Activated CD4-positive, alpha-beta T cell treated with anti-CD3 and anti-CD28 coated beads, Interleukin-2, Interleukin-6, amounts not matched to agents 100 ng/mL and 50 ng/mL, durations not matched to agents 16 hours and 8 hours (primary cell): ENCODE measurements around the gene PLCL1.

ENCODE experiments used
- DNase-seq: peaks from one replicate; pipeline ENCODE4 v3.0.0-alpha.2; 2020

Gene PLCL1

GRCh38 chr2:198065322-198065721, 260.9 kb downstream of the PLCL1 start:
- no peak for DNase-seq

DNA sequence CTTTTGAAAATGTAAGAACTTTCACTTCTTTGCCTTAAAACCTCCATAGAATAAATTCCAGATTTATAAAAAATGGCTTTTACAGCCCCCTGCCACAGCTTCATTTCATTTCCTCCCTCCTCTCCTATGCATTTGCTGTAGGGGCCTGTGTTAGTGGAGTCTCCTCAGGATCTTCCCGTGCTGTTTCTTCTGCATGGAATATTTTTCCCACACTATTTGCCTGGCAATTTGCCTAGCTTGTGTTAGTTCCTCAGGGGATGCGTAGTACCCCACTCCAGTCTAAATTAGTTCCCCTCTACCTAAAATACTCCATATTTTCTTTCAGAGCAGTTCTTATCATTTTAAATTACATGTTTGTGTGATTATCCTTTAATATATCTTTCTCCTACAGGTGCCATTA, 262.2 kb downstream of the PLCL1 start:
- DNase-seq, result no peak

- DNase-seq, result no peak
Measured at GRCh38 chr2:198072655-198073054, 268.3 kb downstream of the PLCL1 start.

DNA sequence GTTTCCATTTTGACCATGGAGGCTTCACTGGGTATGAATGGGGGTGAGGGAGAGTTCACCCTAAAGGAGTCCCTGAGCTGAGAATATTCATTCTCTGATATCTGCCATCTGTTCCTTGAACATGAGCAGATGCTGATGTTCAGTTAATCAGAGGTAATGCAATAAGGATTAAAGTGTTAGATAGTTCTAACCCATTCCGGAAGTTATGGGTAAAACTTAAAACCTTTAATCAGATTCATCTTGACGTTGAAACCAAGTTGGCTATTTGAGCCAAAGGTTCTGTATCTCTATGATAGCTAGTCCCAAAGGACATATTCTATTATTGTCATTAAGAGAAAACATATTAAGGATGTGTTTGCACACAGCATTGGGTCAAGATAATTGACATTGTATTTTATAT, 268.9 kb downstream of the PLCL1 start:
- no peak for DNase-seq

DNA sequence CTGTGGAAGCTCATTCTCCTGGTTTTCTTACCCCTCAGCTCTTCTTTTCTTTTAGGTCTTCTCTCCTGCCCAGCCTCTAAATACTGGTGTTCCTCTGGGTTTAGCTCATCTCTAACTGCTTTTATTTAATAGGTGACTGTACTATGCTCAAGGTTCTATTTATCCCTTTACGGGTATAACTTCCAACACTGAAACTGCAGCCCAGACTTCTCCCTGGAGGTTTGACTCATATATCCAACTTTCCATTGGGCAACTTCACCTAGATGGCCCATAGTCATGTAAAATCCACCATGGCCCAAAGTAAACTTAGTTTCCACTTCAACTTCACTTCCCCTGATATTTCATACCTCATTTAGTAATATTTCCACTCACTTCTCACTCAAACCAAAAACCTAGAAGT, 273.1 kb downstream of the PLCL1 start:
- DNase-seq, result no peak

DNA sequence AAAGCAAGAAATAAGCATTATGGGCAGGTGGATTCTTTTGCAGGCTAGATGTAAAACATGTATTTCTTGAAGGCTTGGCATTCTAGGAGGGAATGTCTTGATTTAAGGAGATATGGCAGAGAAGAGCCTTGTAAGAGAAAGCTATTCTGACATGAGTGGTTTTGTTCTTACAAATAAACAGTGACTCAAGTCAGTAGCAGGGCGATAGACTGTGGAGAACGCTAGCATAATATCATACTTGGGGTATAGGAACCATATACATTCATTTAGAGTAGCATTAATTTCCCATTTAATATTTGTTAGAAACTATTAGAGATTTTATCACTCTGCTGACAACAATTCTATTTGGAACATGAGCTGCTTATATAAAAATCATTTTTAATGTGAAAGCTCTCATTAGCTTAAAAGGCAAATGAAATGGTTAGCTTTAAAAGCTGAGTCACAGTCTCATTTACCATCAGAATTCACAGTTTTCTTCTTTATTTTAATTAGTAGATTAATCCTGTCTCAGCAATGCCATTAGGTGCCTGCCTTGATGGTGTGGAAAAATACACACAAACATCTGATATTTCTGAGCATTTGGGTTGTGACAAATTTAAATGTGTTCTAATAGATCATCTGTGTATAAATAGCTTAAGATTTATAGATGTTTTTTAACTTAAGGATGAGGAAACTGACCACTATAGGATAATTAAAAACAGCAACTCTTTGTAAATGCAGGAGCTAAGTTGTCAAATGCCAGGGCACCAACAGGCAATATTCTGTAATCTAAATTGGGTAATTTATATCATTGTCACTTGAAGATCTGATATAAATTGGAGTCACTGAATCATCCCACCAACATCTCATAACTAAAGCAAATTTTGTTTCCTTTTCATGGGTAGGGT, 276.7 kb downstream of the PLCL1 start:
- no peak for DNase-seq

- DNase-seq, result no peak
Measured at GRCh38 chr2:198084156-198084555, 279.8 kb downstream of the PLCL1 start.

- DNase-seq, result no peak
Measured at GRCh38 chr2:198096002-198096401, 291.6 kb downstream of the PLCL1 start.

GRCh38 chr2:198096965-198097364, 292.6 kb downstream of the PLCL1 start:
- DNase-seq, result no peak

- no peak for DNase-seq
Measured at GRCh38 chr2:198097630-198098029, 293.2 kb downstream of the PLCL1 start.

DNA sequence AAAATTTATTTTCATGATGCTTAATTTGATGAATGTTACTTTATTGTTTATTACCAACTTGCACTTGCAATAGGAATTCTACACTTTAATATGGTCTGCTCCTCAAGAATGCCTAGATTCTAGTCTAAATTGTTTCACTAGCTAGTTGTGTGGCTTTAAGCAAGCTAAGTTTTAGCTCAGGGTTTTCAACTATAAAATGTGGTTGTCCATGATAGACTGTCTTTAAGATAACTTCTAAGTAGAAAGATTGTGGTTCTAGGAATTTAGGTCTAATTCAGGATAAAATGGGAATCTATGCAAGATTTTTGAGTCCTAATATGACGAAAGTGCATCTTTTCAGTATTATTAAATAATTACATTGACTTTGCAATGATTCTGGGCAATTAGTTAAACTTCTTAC, 294.0 kb downstream of the PLCL1 start:
- no peak for DNase-seq

- DNase-seq, result no peak
Measured at GRCh38 chr2:198098918-198099317, 294.5 kb downstream of the PLCL1 start.

DNA sequence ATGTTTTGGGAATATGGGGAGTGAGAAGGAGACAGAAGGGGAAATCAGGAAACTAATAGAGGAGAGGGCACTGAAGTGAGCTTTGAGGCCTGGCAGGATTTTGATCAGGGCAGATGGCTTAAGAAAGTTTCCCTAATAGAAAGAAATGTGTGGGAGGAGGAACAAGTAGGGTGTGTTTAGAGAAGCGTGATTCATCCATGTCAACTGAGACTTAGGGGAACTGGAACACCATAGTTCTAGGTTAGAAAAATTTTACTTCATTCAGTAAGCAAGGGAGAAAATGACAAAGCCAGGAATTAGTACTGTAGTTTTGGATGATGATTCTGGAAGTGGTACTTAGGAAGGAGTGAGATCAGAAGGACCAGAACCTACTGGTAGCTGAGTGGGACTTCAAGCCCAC, 296.0 kb downstream of the PLCL1 start:
- no peak for DNase-seq

DNA sequence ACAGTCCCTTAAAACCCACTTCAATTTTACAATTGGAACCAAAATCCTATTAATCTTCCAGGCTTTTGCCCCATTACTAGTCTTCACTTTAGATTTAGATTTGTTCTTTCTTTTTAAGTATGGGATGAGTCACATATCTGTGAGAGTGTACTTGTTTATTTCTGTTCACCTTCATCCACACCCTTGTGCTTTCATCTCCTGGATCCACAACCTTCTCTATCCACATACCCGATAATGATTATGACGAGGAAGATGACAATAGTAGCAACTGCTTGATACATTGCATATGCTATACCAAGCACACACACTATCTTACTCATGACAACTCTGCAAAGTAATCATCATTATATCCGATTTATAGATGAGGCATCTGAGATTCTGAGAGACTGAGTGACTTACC, 297.3 kb downstream of the PLCL1 start:
- DNase-seq, result no peak

DNA sequence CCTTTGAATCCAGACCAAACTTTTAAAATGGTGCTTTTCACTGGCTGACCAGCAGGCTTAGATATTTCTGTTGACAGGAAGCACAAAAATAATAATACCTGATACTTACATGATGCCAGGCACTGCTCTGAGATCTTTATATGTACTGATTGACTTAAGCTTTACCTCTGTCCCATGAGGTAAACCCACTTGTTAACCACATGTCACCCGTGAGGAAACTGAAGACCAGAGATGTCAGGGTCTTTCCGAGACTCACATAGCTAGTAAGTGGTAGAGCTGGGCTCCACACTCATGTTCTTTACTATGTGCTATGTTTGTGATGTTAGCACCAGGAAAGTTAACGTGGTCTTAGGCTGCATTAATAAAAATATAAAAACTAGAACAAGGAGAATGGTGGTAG, 297.7 kb downstream of the PLCL1 start:
- no peak for DNase-seq

DNA sequence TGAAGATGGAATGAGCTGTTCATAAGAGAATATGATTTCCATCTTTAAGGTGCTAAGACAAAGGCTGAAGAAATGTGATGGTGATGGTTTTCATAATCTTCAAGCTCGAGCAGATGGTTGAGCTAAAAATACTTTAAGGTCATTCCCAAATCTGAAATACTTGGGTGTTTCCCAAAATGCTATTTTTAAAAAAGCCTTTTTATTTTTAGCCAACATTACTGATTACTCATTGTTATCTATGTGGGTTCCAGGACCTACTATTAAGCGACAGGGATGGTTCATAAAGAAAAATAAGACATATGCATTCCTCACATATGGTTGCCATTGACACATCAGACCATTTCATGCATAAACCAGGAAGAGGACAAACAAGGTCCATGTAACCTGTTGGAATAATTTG, 298.5 kb downstream of the PLCL1 start:
- no peak for DNase-seq

DNA sequence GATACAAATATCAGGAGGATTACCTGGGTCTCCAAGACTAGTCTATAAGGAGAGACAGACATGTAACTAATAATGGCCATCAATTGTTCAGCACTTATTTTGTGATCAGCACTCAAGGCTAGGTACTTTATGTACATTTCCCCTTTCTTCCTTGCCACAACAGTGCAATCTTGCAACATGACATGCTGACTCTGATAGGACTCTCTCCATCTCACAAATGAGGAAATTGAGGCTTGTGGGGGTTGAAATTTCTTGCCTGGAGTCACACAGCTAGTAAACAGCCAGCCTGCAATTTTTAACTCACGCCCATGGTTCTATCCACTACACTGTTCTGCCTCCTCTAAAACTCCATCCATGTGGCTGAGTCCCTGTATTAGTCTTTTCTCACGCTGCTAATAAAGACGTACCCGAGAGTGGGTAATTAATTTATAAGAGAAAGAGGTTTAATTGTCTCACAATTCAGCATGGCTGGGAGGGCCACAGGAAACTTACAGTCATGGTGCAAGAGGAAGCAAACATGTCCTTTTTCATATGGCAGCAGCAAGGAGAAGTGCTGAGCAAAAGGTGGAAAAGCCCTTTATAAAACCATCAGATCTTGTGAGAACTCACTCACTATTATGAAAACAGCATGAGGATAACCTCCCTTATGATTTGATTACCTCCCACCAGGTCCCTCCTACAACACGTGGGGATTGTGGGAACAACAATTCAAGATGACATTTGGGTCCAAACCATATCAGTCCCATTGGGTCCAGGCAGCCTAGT, 302.4 kb downstream of the PLCL1 start:
- DNase-seq, result no peak

GRCh38 chr2:198113316-198113715, 308.9 kb downstream of the PLCL1 start:
- no peak for DNase-seq

DNA sequence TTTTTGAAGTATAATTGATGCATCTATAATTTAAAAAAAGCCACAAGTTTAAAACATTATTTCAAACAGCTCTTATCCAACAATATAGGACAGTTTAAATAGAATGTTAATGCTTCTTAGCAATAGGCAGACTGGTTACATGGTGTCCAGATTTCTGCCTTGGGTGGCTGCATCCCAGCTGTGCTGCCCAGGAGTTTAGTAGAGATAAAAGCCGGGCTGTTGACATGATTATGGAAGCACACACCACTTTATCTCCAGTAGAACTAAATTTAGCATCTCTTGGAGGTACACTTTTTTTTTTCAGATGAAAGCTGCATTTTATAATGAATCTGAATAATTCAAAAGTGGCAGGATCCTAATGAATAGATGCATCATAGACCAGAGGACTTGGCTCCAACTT, 309.7 kb downstream of the PLCL1 start:
- no peak for DNase-seq

DNA sequence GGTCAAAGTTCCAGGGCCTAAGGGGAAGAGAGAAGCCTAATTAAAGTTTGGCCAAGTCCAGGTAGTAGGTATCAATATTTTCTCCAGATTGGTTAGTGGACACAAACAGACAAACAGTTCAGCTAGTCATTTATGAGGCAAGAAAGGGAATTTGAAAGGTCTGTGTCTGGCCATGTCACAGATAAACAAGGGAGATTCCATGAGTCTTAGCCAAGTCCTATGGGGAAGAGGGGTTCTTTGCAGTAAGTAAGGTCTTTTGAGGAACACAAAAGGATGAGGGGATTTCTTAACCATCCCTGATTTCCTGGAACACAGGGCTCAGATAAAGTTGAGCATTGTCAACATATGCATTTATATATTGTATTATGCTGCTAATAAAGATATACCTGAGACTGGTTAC, 310.8 kb downstream of the PLCL1 start:
- no peak for DNase-seq

GRCh38 chr2:198116756-198117155, 312.4 kb downstream of the PLCL1 start:
- DNase-seq, result no peak

DNA sequence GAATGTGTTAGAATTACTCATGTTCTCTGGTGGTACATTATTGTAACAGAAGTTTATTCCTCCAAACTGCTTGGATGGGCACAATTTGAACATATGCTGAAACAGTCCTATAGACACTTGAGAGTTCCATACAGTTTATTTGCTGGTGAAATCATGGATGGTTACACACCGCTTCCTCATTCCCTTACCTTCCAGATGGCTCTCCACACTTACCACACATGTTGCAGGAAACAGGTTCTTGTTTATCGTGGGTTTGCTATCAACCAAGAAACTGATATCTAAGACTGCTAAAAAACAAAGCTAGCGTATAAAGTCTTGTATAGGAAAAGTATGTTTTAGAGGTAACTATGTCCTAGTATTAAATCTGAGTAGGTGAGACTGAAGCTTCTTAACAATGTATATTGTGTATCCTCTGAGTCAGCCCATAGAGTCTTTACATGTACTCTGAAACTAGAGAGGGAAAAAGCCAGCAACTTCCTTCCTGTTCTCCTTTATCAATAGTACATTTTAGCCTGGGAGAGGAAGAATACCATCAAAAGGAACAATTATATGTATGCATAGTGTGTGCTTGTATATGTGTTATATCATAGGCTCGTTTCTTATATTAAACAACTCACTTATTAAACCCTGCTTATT, 313.1 kb downstream of the PLCL1 start:
- DNase-seq, result no peak

- peak; percentile 52 for DNase-seq
Measured at GRCh38 chr2:198127627-198128026, 323.2 kb downstream of the PLCL1 start.

DNA sequence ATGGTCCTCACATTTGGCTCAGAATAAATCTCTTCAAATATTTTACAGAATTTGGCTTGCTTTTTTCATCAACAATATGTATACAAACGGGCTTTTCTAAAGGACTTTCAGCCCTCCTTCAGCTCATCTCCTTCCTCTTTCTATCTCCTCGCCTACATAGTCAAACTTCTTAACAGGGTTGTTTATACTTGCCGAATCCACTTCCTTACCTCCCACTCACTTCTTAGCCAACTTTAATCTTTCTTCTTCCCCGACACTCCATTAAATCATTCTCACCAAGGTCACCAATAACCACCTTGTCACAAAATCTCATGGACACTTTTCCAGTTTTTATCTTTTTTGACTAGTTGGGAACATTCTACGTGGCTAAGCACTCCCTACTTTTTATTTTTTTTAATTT, 325.2 kb downstream of the PLCL1 start:
- no peak for DNase-seq
